Body of pancreas (tissue), 4 donors: ENCODE results near the gene MRPL47. TPM values are rescaled to one million over a fixed set of nuclear protein-coding genes. Genes with fewer than 3 reads are reported as not detected.

Source experiments
- ATAC-seq: fragments of 150-250 bp; one replicate; pipeline ENCODE4 v1.9.1; 2016
- DNase-seq, 4 donors: peaks; one replicate each; pipeline ENCODE4 v3.0.0-alpha.2; 2019
- H3K27ac ChIP-seq, 4 donors: fragments of 200-600 bp; sonication (generic); 1 replicate in 3 of 4; 2 replicates in 1 of 4; pipeline versions ENCODE4 v1.5.1 to v1.6.1; 2016 to 2019; ENCODE audit warnings: mild to moderate bottlenecking in 1 of 4, mixed read lengths in 1 of 4, moderate library complexity in 1 of 4
- H3K27me3 ChIP-seq, 2 donors: fragments of 200-600 bp; sonication (generic); one replicate each; pipeline ENCODE4 v1.6.0; 2016; ENCODE audit warnings: mild to moderate bottlenecking in 1 of 2
- H3K36me3 ChIP-seq, 2 donors: fragments of 200-600 bp; sonication (generic); replicated peaks in 1 of 2; 2 replicates each; pipeline ENCODE4 v1.5.1; 2016; ENCODE audit warnings: low read depth in 2 of 2; ENCODE audit not compliant: insufficient read depth in 1 of 2
- H3K4me1 ChIP-seq: fragments of 200-600 bp; sonication (generic); one replicate; pipeline ENCODE4 v1.6.0; 2016
- H3K4me3 ChIP-seq, 2 donors: fragments of 200-600 bp; sonication (generic); 1 replicate in 1 of 2; 2 replicates in 1 of 2; pipeline ENCODE4 v1.5.1; 2016 to 2019
- H3K9me3 ChIP-seq, 3 donors: fragments of 200-600 bp; sonication (generic); 1 replicate in 2 of 3; 2 replicates in 1 of 3; pipeline ENCODE4 v1.5.1; 2016
- CTCF ChIP-seq, 7 experiments: fragments of 450-650 bp in 4 of 7; fragments of 200-600 bp in 3 of 7; sonication (generic) in 3 of 7; IDR thresholded peaks; one replicate each; pipeline ENCODE4 v1.5.1; 2016 to 2019; ENCODE audit warnings: antibody characterized with exemption in 7 of 7
- POLR2A ChIP-seq, 3 donors: fragments of 450-650 bp; IDR thresholded peaks; one replicate each; pipeline ENCODE4 v1.6.1; 2016; ENCODE audit warnings: antibody characterized with exemption in 3 of 3, mild to moderate bottlenecking in 2 of 3
- WGBS, 2 donors: methylation state at CpG; one replicate each; pipeline ENCODE4 v1.1.5; 2017; 5-methylcytosine and 5-hydroxymethylcytosine counted together
- intact Hi-C: fragments of 100-400 bp; cut with DNase I; formaldehyde crosslinking; loops from one replicate; pipeline ENCODE4 v1.15.1; 2023
- total RNA-seq, 2 donors: library from RNA; depleted of rRNA; stranded (reverse); fragments of >200 nt; gene quantifications; one replicate each; pipeline ENCODE4 v1.1.0, GENCODE V29; 2016

Gene MRPL47
- 1 to 10 TPM; 5.3 to 8.6 TPM for total RNA-seq

GRCh38 chr3:179604321-179605078 lies at the start of gene MRPL47, which contains the start of gene NDUFB5:
Gene MRPL47 (minus strand): TSS chr3:179604638. CDS start chr3:179604624, 14 bp downstream.
Gene NDUFB5 (plus strand): TSS chr3:179604794. CDS start chr3:179604816, 22 bp downstream.
- Histone ChIP-seq H3K4me1 (peaks cover 20% of the 10 kb centered on the region), H3K27ac (peak within 1 kb of the TSS; percentile 74 to 92 (median 86)), H3K36me3 (peaks cover 0 to 12% of the 10 kb centered on the region in 2 donors), H3K27me3 (no peaks in the 10 kb centered on the region), H3K9me3 (no peaks in the 10 kb centered on the region), H3K4me3 (peak within 1 kb of the TSS; percentile 55 to 67)
- TF ChIP-seq POLR2A (IDR thresholded peaks at IDR 0.05) (peak; percentile 33 to 85 (median 83)), CTCF (IDR thresholded peaks at IDR 0.05) (peak in 1 of 7 experiments; percentile 17)
- peak; percentile 100 for ATAC-seq
- intact Hi-C loops = no loop called here
- DNase-seq = peak; percentile 93 to 96 (median 94)
- 0% methylated on average over 41 to 45 of the region's 45 CpGs for WGBS, 2 donors

GRCh38 chr3:179653096-179653797 lies 48.8 kb upstream of the MRPL47 start:
- intact Hi-C loops = no loop called here
- Histone ChIP-seq H3K4me1 (peaks cover 9% of the 10 kb centered on the region), H3K4me3 (peak overlapping the region; percentile 45 to 78), H3K36me3 (no peaks in the 10 kb centered on the region), H3K27ac (peak overlapping the region; percentile 82 to 94 (median 91)), H3K9me3 (no peaks in the 10 kb centered on the region), H3K27me3 (no peaks in the 10 kb centered on the region)
- peak; percentile 65 to 81 (median 76) for DNase-seq
- peak; percentile 66 for ATAC-seq
- WGBS, 2 donors = 0 to 2% methylated on average over 9 to 74 of the region's 77 CpGs
- TF ChIP-seq POLR2A (IDR thresholded peaks at IDR 0.05) = peak; percentile 22 to 65 (median 64)
- peak in 1 of 7 experiments; percentile 9 for TF ChIP-seq CTCF (IDR thresholded peaks at IDR 0.05)

GRCh38 chr3:179652447-179653095 lies 48.1 kb upstream of the MRPL47 start, which contains the start of gene USP13:
Gene USP13 (plus strand): TSS chr3:179653040. CDS start chr3:179653226, 186 bp downstream.
- 0 to 1% methylated on average over 18 to 51 of the region's 56 CpGs for WGBS, 2 donors
- TF ChIP-seq POLR2A (IDR thresholded peaks at IDR 0.05) (no peak), CTCF (IDR thresholded peaks at IDR 0.05) (peak in 3 of 7 experiments; percentile 14 to 35 (median 31))
- H3K4me3 ChIP-seq = peak within 1 kb of the TSS; percentile 45 to 78
- peak; percentile 70 to 77 (median 72) for DNase-seq
- H3K36me3 ChIP-seq = no peaks in the 10 kb centered on the region
- intact Hi-C loops = no loop called here
- H3K9me3 ChIP-seq = no peaks in the 10 kb centered on the region
- peaks cover 9% of the 10 kb centered on the region for H3K4me1 ChIP-seq
- H3K27ac ChIP-seq = peak within 1 kb of the TSS; percentile 82 to 94 (median 91)
- no peaks in the 10 kb centered on the region for H3K27me3 ChIP-seq
- ATAC-seq = peak; percentile 90

GRCh38 chr3:179651687-179652446 lies 47.4 kb upstream of the MRPL47 start:
- DNase-seq (no peak), ATAC-seq (no peak)
- peak overlapping the region; percentile 82 to 94 (median 91) for H3K27ac ChIP-seq
- 40 to 46% methylated on average over 11 of the region's 11 CpGs for WGBS, 2 donors
- H3K4me3 ChIP-seq = no peak overlapping the region
- H3K36me3 ChIP-seq = no peaks in the 10 kb centered on the region
- TF ChIP-seq POLR2A (IDR thresholded peaks at IDR 0.05) (no peak), CTCF (IDR thresholded peaks at IDR 0.05) (no peak)
- no peaks in the 10 kb centered on the region for H3K27me3 ChIP-seq
- H3K4me1 ChIP-seq = peaks cover 9% of the 10 kb centered on the region
- intact Hi-C loops = no loop called here
- H3K9me3 ChIP-seq = no peaks in the 10 kb centered on the region
